Measurements from ENCODE around the gene LIN7C.

GRCh38 chr11:27497911-27498310 lies 8.7 kb downstream of the LIN7C start:
- TF ChIP-seq CTCF (conservative IDR thresholded peaks at IDR 0.05; ENCODE audit: low read depth, low read length) (no peak), EZH2 (IDR thresholded peaks at IDR 0.05; ENCODE audit: borderline replicate concordance, low read depth, low read length, poor library complexity, severe bottlenecking) (no peak)

Data from A673 (cell line).